GM10847 (cell line): ENCODE measurements around the gene FRAS1.

Experiments used
- POLR2A ChIP-seq: IDR thresholded peaks from 2 replicates; pipeline ENCODE4 v1.6.1; 2011; ENCODE audit not compliant: insufficient read length; ENCODE audit errors: extremely low read depth

Gene FRAS1

DNA sequence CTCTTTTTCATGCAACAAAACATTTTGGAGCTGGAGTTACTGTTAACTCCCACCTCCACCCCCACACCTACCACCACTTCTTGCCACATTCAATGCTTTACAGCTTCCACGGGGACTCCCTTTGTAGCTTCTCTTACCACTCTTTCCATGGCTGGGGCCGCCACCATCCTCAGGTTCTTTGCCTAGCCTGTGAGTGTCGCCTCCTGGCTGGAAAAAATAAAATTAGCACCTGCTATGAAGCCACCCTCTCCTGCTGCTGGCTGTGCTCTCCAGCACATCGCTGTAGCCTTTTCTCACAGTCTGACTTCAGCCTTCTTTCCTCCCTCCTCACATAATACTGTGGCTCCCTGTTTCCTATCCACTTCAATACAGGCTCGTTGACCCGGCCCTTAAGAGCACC, 114.4 kb downstream of the FRAS1 start:
- TF ChIP-seq POLR2A: no peak

DNA sequence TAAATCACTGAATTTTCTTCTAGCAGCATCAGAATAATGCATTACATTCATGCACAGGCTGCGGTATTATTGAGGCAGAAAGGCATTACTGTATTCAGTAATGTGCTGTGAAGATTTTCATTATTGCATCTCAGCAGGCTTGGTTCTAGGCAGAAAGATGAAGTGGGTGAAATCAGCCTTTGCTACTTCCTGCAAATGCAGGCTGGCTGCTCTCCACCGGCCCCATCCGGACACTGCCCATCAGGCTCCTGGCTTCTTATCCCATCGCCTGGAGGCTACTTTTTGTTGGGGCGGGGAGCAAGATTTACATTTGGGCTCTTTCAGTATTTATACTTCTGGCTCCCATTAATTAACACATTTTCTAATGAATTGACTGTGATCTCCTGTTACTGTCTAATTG, 117.8 kb downstream of the FRAS1 start:
- TF ChIP-seq POLR2A: no peak

DNA sequence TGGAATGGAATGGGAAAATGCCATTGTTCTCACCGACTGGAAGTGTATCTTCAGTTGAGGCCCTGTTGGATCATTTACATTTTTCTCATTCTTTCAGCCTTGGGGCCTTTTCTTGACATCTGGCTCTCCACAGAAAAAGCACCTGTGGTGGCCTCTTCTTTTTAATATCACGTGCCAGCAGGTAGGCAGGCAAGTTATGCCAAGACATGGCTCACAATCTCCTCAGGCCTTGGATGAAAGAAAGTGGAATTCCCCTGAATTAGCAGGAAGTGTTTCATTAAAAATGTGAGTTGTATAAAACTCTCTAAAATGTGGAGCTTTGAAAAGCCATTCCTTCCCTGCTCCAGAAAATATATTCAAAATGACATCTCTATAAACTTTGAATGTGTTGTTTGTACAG, 122.1 kb downstream of the FRAS1 start:
- TF ChIP-seq POLR2A: no peak

DNA sequence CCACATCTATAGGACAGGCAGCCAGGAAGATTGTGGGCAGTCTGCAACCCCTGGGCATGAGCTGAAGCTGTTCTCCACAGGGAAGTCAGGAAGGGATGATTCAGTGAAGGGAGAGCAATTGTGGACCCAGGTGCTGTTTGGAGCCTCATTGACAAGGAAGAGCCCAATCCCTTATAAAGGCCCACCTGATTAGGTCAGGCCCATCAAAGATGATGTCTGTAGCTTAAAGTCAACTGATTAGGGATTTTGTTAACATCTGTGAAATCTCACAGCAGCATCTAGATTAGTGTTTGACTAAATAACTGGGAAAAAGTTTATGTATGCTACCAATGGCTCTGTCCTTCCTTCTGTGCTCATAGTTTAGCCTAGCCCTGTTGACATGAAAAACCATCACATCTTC, 127.5 kb downstream of the FRAS1 start:
- no peak for TF ChIP-seq POLR2A

- TF ChIP-seq POLR2A: no peak
Observed at GRCh38 chr4:78185117-78185516, 128.0 kb downstream of the FRAS1 start.

GRCh38 chr4:78186597-78187543, 129.7 kb downstream of the FRAS1 start:
- TF ChIP-seq POLR2A: no peak

GRCh38 chr4:78190068-78190467, 132.9 kb downstream of the FRAS1 start:
- no peak for TF ChIP-seq POLR2A

DNA sequence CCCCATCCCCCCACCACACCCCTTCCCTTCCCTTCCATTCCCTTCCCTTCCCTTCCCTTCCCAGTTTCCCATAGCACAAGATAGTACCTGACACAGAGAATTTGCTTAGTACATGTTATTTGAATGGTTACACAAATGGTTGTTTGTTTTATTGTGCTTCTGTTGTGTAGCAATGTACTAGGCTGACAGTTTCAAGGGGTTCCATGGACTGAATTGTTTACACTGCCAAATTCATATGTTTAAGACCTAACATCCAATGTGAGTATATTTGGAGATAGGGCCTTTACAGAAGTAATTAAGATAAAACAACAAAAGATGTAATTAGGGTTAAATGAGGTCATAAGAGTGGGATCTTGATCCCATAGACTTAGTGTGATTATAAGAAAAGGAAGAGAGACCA, 133.5 kb downstream of the FRAS1 start:
- no peak for TF ChIP-seq POLR2A

- TF ChIP-seq POLR2A: no peak
Observed at GRCh38 chr4:78197947-78198346, 140.8 kb downstream of the FRAS1 start.

GRCh38 chr4:78199984-78200383, 142.9 kb downstream of the FRAS1 start:
- no peak for TF ChIP-seq POLR2A

GRCh38 chr4:78200949-78201348, 143.8 kb downstream of the FRAS1 start:
- TF ChIP-seq POLR2A: no peak

- no peak for TF ChIP-seq POLR2A
Observed at GRCh38 chr4:78204176-78204575, 147.1 kb downstream of the FRAS1 start.

DNA sequence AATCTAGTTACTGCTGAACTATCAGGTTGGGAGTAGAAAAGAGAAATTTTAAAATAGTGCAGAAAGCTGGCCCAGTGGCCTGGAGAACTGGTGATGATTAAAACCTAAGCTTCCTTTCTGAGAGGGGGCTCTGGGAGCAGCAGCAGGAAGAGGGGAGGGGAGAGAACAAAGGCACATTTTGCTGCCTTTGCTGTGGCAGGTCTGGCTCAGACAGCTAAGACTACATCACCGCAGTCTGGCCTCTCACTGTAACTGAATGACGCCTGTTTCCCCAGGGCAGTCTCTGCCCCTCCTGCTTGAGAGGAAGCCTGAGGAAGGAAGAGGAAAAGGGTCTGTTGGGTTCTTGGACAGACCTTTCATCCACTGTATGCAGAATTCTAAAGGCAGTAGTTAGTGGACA, 148.5 kb downstream of the FRAS1 start:
- no peak for TF ChIP-seq POLR2A

DNA sequence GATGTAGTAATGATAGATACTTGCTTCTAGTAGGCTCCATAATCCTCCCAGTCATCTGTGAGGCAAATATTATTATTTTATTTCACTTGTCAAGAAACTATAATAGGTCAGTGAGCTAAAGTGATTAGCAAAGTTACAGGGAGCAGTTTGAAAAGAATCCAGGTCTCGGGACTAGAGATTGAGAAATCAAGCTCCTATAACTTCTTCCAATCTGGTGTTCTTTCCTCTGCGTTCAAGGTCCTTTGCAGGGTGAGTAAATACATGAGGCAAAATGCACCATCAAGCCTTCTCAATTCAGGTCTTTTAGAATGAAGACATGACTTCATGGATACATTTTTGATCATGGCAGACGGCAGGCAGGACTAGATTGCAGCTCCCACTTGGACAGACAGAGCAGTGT, 150.4 kb downstream of the FRAS1 start:
- no peak for TF ChIP-seq POLR2A

DNA sequence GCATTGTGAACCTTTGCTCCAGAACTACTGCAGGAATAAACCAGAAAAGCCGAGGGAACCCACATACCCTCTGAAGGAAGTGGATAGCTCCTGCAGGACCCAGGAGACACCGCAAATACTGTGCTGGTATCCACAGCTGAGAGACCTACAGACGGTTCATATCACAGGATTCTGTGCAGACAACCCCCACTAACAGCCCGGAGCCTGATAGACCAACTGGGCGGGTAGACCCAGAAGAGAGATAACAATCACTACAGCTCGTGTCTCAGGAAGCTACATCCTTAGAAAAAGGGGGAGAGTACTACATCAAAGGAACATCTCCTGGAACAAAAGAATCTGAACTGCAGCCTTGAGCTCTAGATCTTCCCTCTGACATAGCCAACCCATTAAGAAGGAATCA, 150.8 kb downstream of the FRAS1 start:
- no peak for TF ChIP-seq POLR2A

GRCh38 chr4:78210694-78211410, 153.7 kb downstream of the FRAS1 start:
- TF ChIP-seq POLR2A: no peak
